Measurements from ENCODE around the gene SERTAD4.
"Not testable (repeated sequence)": the region's sequence is repeated elsewhere in the genome, so short reads cannot be mapped to it uniquely, and the experiment has no call there.

Gene SERTAD4

DNA sequence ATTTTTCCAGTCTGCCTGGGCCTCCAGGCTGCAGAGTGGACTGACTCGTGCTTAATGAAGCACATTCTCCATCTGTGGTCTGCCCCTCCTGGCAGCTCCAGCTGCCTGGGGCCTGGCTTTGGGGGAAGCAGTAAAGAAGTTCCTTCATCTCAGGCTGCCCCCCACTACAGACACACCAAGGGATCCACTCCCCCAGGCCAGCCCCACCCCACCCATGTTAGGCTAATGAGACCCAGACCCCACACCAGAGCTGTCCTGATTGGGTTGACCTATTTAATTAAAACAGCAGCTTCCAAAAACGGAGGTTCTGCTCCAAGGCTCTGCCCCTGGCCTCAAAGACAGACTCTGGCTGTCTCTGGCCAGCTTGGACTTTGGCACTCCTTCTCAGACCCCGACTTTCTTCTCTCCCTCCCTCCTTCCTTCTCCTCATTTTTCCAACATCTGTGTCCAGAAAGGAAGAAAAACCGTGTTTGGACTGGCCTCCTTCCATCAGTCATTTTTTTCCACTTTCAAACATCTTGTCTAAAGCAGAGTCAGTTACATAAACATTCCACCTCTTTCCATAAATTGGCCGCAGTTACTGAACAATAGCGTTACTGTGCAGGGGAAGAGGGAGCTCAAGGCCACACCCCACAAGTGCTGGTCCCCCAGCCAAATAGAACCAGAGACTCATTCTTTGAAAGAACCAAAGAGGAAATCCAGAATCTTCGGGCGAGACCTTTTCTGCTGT lies 29.7 kb downstream of the SERTAD4 start:
- DNase-seq, result no peak

DNA sequence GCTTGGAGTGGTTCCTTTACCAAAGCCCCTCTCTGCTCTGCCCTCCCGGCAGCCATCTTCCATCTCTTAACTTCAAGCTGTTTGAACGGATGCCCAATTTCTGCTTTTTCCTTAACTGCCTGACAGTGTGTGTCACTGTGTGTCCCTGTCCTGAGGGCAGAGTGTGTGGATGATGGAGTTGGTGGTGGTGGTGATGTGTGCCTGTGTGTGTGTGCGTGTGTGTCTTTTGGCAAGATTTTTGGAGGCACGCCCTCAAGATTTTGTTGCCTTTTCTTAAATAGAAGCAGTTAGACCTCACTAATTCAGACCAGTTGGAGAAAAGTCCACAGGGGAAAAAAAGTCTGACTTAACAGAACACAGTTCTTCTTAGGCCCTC lies 30.3 kb downstream of the SERTAD4 start:
- no peak for DNase-seq

DNA sequence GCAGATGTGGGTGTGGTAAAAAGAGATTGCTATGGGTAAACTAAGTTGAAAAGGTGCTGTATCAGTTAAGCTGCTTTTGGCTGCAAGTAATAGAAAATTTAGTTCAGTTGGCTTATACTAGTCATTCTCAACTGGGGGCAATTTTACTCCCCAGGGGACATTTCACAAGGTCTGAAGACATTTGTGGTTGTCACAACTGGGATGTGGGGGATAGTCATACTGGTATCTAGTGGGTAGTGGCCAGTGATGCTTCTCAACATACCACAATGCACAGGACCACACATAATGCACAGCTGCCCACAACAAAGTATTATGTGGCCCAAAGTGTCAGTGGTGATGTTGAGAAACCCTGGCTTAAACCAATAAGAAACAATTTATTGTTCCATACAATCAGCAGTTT lies 31.4 kb downstream of the SERTAD4 start:
- DNase-seq, result no peak

DNA sequence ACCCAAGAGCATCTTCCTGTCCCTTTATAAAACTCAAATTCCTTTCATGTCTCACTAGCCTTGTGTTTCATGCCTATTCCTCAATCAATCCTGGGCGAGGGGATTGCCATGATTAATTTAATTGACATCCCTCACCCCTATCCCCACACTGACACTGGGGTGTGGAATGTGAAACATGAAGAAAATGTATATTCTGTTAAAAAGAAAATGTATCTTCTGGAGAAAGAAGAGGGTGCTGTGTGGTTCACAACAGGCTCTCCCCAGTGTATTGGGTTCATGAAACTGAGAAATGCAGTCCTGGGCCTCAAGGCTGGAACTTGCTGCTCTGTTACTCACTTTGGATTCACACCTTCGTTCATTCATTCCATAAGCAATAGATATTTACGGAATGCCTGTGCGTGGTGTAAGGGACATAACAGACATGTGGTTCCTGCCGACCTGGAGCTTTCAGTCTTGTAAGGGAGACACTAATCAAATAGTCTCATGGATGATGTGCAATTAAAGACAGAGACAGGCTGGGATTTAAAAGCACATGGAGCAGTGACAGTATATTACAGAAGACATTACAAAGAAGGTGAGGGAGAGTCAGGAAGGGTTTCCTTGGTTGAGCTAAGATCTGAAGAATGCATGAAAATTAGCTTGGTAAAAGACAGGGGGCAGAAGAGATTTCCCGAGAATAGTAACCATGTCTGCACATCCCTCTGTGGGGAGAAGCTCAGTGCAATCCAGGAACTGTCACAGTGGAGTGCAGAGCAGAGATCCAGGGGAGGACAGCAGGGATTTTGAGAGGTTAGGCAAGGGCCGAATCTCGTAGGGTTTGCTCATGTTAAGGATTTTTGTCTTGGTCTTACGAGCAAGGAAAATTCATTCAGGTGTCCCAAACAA lies 32.1 kb downstream of the SERTAD4 start:
- DNase-seq, result no peak

DNA sequence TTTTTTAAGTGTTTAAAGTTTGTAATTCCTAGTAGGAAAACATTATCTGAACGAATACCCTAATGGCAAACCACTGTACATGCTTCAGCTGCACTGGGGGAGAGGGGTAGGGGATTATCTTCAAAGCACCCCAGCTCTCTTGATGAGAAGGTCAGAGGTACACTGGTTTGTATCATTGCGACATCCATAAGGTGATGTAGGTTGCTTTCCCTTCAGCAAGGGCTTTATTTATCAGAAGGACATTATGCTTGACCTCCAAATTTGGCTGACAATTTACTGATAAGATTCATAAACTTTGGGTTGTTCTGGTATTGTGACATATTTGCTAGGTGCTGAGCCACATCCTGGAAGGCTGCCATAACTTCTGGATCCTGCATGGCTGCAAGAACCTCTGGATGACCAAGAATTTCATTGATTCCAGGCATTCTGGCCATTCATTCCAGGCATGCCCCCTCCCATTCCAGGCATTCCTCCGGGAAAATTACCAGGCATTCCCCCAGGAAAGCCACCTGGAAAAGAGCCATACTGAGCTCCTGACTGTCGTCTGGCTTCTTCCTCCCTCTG lies 32.9 kb downstream of the SERTAD4 start:
- not testable (repeated sequence) for DNase-seq

DNA sequence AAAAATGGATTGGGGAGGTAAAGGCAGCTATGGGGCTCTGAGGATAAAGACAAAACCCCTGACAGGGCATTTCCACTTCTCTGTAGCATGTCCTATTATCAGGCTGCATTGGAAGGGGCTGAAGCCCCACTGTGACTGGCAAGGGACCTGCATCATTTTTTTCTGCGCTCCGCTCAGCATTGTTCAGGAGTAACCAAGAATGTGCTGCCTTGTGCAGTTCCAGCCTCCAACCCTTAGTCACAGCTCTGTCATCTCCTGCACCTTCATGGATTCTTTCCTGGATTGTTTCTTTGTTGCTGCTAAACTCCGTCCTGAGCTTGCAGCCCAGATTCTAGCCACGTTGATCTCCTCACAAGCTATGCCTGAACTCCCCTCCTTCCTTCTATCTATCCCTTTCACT lies 37.4 kb downstream of the SERTAD4 start:
- no peak for DNase-seq

DNA sequence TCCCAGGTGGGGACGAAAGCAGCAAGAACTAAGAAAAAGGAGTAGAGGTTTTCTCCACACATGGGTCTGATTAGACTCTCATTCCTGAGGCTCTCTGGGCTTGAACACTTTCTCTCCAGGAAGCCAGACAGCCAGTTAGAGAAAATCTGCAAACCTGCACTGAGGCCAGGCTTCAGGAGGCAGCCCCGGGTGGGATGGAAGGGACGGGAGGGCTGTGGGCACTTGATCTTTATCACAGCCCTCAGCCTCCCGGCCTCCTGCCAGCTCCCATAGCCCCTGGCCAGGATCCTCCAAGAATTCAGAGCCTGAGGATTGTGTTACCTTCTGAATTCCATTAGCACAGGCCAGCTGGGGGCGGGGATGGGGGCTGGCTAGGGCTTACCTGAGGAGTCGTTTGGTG lies 40.1 kb downstream of the SERTAD4 start:
- DNase-seq, result no peak

DNA sequence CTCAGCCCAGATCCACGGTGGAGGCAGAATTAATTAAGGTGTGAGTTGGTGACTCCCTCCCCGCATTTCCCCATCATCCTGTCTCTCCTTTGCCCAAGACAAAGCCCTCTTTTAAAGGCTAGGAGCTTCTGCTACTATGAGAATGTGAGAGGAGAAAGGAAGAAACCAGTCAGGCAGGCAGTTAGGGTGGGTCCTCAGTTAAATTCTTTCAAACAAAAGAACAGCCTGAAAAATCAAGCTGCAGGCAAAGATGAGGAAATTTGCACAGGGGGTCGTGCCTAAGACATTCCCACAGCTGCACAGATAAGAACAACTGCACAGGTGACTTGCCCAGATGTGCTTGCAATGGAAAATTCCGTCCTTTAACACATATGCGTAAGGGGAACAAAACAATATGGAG lies 47.6 kb downstream of the SERTAD4 start:
- DNase-seq, result no peak

DNA sequence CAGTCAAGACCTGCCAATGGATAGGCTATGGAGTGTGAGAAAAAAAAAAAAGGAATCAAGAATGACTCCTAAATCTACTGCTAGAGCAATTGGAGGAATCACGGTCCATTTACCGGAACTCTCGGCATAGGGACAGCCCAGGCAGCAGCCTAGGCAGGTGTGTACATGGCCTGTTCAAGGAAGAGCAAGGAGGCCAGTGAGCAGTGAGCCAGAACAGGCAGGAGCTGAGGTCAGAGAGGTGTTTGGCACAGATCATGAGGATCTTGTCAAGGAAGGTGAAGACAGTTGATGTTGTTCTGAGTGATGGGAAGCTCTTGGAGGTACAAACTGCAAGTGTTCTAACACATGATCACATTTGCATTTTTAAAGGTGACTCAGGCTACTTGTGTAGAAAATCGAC lies 55.5 kb downstream of the SERTAD4 start:
- DNase-seq, result no peak

DNA sequence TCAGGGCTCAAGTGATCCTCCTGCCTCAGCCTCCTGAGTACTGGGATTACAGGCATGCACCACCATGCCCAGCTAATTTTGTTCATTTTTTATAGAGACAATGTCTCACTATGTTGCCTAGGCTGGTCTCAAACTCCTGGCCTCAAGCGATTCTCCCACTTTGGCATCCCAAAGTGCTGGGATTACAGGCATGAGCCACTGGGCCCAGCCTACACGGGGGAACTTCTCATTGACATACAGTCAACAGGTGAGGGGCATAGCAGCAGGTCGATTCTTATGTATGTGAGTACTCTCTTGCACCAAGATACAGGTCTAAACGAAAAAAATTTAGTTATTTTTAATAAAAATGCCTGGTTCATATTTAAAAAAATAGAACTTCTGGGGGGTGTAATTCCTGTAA lies 56.7 kb downstream of the SERTAD4 start:
- no peak for DNase-seq

DNA sequence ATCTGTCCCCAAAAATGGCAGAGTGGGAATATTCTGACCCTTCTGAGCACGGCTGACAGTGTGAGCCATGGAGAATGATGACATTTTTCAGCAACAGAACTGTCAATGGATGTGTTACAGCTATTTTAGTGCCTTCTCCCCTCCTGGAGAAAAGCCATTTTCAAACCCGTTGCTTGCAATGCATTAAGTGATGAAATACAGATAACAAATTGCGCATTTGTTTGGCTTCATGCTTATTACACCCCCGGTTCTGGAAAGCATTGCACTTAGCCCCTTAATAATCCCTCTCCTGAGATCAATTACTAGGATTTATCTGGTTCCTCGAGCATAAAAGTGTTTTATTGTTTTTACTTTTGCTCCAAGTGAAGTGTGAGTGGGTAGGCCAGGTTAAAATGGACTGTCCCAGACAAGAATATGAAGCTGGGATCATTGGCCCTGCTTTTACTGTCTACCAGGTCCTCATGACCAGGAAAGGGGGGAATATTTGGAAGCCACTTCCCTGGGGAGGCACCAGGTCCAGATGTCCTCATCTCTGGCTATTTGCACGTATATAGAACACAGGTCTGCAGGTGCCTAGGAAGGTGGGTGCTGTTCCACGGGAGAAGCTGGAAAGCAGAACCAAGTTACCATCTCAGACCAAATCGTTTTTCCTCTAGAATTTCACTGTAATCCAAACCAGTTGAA lies 58.6 kb downstream of the SERTAD4 start:
- DNase-seq, result no peak

DNA sequence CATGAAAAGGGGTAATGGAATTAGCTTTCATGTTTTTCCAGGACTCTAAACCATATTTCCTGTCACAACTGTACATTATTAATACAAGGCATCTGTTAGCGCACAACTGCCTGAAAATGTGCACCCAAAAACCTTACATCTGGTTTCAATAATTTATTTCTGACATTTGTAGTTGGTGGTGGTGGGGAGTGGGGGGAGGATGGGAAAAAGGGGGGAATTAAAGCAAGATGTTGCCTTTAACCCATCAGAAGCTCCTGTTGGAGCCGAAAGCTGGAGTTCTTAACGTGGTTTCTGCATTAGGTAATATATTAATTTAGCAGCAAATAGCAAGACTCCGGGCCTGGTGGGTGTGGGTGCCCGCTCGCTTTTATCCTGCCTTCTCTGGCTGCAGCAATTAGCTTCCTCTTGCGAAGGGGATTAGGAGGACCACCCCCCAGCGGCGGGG lies 59.2 kb downstream of the SERTAD4 start:
- DNase-seq, result no peak

DNA sequence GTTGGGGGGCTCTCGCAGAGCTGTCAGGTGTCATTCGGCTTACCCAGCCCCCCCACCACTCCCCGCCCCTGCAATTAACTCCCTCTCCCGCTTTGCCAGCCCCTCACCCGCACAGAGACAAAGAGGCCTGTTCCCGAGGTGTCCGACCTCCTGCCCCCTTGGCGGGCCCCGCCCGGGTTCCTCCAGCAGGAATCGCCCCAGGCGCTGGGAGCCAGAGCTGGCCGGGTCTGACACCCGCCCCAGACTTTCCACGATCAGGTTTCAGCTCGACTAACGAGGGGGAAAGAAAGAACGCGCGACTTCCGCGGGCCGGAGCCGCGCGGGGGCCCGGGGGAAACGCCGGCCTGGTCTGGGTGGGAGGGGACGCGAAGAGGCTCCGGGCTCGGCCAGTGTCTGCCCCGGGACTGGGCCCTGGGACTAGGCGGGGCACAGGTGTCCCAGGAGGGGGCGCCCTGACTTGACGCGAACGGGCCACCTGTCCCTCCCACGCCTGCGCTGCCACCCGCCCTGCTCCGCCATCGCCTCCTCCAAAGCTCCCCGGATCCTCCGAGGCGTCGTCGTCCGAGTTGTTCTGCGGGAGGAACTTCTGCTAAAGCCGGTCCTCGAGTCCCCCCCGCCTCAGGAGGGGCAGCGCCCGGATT lies 59.8 kb downstream of the SERTAD4 start:
- DNase-seq, result peak in 1 of 2 donors; percentile 9

DNA sequence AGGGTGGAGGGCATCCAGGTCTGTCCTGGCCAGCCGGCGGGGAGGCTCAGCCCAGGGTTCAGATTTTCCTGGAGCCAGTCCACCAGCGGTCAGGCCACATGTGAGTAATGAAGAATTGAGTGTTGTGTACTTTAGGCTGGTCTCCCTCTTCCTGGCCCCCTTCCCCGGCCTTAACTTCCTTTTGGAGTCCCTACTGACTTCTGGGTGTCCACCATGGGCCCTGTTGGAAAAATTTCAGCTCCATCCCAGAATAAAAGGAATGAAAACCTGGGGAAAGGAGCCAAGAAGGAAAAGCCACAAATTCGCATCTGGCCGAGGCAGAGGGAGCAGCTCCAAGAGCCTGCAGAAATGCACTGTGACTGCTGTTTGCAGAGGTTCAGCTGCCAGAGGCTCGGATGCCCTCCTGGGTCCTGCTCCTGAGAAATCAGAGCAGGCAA lies 60.6 kb downstream of the SERTAD4 start:
- no peak for DNase-seq

DNA sequence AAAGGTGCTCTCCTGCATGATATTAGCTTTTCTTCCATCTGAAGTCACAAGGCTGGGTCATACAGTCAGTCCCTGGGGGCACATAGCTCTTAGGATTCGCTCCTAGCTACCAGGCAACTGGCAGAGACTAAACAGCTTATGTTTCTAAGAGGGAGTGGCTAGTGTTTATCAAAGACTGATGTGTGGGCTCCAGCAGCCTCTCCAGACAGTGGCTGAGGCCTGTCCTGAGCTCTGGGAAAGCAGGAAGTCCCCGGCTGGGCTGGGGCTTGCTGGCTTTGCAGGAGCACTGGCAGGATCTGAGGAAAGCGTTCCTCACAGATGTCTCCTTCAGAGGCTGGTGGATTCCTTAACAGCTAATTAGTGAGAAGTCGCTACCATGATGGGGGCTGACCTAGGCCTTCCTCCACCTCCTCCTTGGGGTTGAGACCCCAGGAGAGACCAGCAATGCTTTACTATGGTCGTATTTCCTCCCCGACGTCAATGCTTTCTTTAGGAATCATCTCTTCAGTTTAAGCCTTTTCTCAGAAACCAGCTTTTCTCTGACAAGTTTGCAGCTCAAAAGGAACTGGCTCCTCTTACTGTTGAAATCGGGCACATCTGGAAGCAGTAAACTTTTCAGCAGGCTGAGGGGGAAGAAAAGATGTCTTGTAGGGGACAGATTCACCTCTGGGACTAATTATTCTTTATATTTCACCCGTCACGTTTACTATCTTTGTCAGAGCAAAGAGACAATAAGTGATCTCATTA lies 62.6 kb downstream of the SERTAD4 start:
- DNase-seq, result no peak

Measured in CD4-positive, alpha-beta T cell treated with Interleukin-4 for 1 hour (primary cell).